H1 (cell line): Measurements from ENCODE around the gene ADAM30. TPM values are rescaled to one million over a fixed set of nuclear protein-coding genes. Genes with fewer than 3 reads are reported as not detected.

Source experiments
- CTCF ChIA-PET: fragments of 300-600 bp; sonication (Branson Sonifier 250); formaldehyde crosslinking; loops from one replicate; lab custom pipeline; 2021; ENCODE audit not compliant: partially characterized antibody; lab: Charles Lee
- POLR2A ChIA-PET: fragments of 300-600 bp; sonication (Branson Sonifier 250); formaldehyde crosslinking; loops from one replicate; lab custom pipeline; 2021; ENCODE audit warnings: inconsistent platforms; ENCODE audit not compliant: partially characterized antibody; lab: Charles Lee
- DNase-seq, 2 experiments: peaks; one replicate each; pipeline versions ENCODE4 v3.0.0 to v3.0.0-alpha.2; 2010 to 2022; ENCODE audit warnings: low spot score in 2 of 2, low read depth in 1 of 2, mixed read lengths in 1 of 2
- FAIRE-seq: peaks from 2 replicates; lab custom pipeline; 2011; peaks lifted over from hg19 to GRCh38; lab: Jason Lieb, UNC
- H2AFZ ChIP-seq: 2 replicates; pipeline ENCODE4 v1.8.1; 2012; ENCODE audit warnings: low read length, inconsistent platforms
- H2AK5ac ChIP-seq: 2 replicates; pipeline ENCODE4 v1.6.1; 2013; ENCODE audit warnings: low read depth, low read length
- H2BK120ac ChIP-seq: replicated peaks from 2 replicates; pipeline ENCODE3; 2013; ENCODE audit warnings: low read depth, low read length, inconsistent platforms
- H2BK12ac ChIP-seq: 2 replicates; pipeline ENCODE4 v1.6.1; 2013; ENCODE audit warnings: low read depth, low read length
- H2BK15ac ChIP-seq: 2 replicates; pipeline ENCODE4 v1.6.1; 2013; ENCODE audit warnings: low read length
- H2BK20ac ChIP-seq: 2 replicates; pipeline ENCODE4 v1.6.1; 2013; ENCODE audit warnings: low read length
- H2BK5ac ChIP-seq: 2 replicates; pipeline ENCODE4 v1.6.1; 2013; ENCODE audit warnings: low read depth, low read length
- H3K14ac ChIP-seq: 2 replicates; pipeline ENCODE4 v1.6.1; 2013; ENCODE audit warnings: inconsistent platforms; ENCODE audit not compliant: insufficient read length
- H3K18ac ChIP-seq: 2 replicates; pipeline ENCODE4 v1.6.1; 2013; ENCODE audit warnings: low read length; ENCODE audit errors: extremely low read depth
- H3K23ac ChIP-seq: 2 replicates; pipeline ENCODE4 v1.6.1; 2013; ENCODE audit warnings: inconsistent platforms; ENCODE audit not compliant: insufficient read length
- H3K23me2 ChIP-seq: 2 replicates; pipeline ENCODE4 v1.6.1; 2013; ENCODE audit warnings: low read depth, low read length
- H3K27ac ChIP-seq: 2 replicates; pipeline ENCODE4 v1.6.1; 2011; ENCODE audit warnings: low read depth, low read length, inconsistent platforms
- H3K27me3 ChIP-seq, 4 experiments: replicated peaks in 1 of 4; 1 replicate in 1 of 4; 2 replicates in 3 of 4; pipeline versions ENCODE4 v1.6.1 to v1.8.1; 2011 to 2013; ENCODE audit warnings: low read length in 3 of 4, mild to moderate bottlenecking in 3 of 4, inconsistent platforms in 2 of 4, mixed read lengths in 2 of 4, moderate library complexity in 1 of 4; ENCODE audit not compliant: control insufficient read depth in 3 of 4, insufficient read depth in 3 of 4; ENCODE audit errors: extremely low read depth in 1 of 4
- H3K36me3 ChIP-seq, 4 experiments: 2 replicates each; pipeline versions ENCODE4 v1.6.1 to v1.8.1; 2011 to 2013; ENCODE audit warnings: mild to moderate bottlenecking in 4 of 4, low read length in 3 of 4, moderate library complexity in 2 of 4, control low read depth in 1 of 4, inconsistent platforms in 1 of 4; ENCODE audit not compliant: insufficient read depth in 4 of 4, control insufficient read depth in 2 of 4
- H3K4ac ChIP-seq: replicated peaks from 2 replicates; pipeline ENCODE3; 2013; ENCODE audit warnings: low read length, low read depth, mixed read lengths, inconsistent platforms; ENCODE audit not compliant: insufficient read length
- H3K4me1 ChIP-seq, 4 experiments: replicated peaks in 1 of 4; 1 replicate in 1 of 4; 2 replicates in 3 of 4; pipeline versions ENCODE4 v1.6.1 to v1.8.1; 2011 to 2013; ENCODE audit warnings: low read length in 3 of 4, inconsistent platforms in 2 of 4, mixed read lengths in 1 of 4; ENCODE audit not compliant: insufficient read depth in 4 of 4, control insufficient read depth in 3 of 4
- H3K4me2 ChIP-seq, 2 experiments: 2 replicates each; pipeline versions ENCODE4 v1.6.1 to v1.8.1; 2011 to 2013; ENCODE audit warnings: low read depth in 2 of 2, low read length in 2 of 2, control low read depth in 1 of 2, inconsistent platforms in 1 of 2, mild to moderate bottlenecking in 1 of 2; ENCODE audit not compliant: insufficient read depth in 1 of 2
- H3K4me3 ChIP-seq, 4 experiments: fragments of 200-600, 300-600 bp in 1 of 4; sonication (generic), shearing (Covaris generic), sonication (Bioruptor Twin) in 1 of 4; 2 replicates each; pipeline versions ENCODE4 v1.5.1 to v1.8.1; 2011 to 2016; ENCODE audit warnings: low read length in 4 of 4, low read depth in 3 of 4, control low read depth in 2 of 4, inconsistent platforms in 2 of 4, mild to moderate bottlenecking in 2 of 4, mixed read lengths in 1 of 4, moderate library complexity in 1 of 4; ENCODE audit not compliant: insufficient read depth in 2 of 4; ENCODE audit errors: extremely low read depth in 1 of 4
- H3K56ac ChIP-seq: replicated peaks from 2 replicates; pipeline ENCODE3; 2013; ENCODE audit warnings: low read depth, mild to moderate bottlenecking, mixed read lengths, low read length, inconsistent platforms; ENCODE audit not compliant: insufficient read length
- H3K79me1 ChIP-seq: 2 replicates; pipeline ENCODE4 v1.6.1; 2013; ENCODE audit warnings: low read depth, low read length, control low read depth
- H3K79me2 ChIP-seq, 2 experiments: 2 replicates each; pipeline versions ENCODE4 v1.6.1 to v1.8.1; 2012 to 2013; ENCODE audit warnings: low read length in 2 of 2, mild to moderate bottlenecking in 2 of 2, inconsistent platforms in 1 of 2; ENCODE audit not compliant: insufficient read depth in 2 of 2, control insufficient read depth in 1 of 2
- H3K9ac ChIP-seq, 4 experiments: replicated peaks in 1 of 4; 1 replicate in 1 of 4; 2 replicates in 3 of 4; pipeline versions ENCODE4 v1.6.1 to v1.8.1; 2011 to 2013; ENCODE audit warnings: low read depth in 3 of 4, low read length in 3 of 4, control low read depth in 2 of 4, mild to moderate bottlenecking in 2 of 4, moderate library complexity in 2 of 4, inconsistent platforms in 1 of 4; ENCODE audit errors: extremely low read depth in 1 of 4
- H3K9me3 ChIP-seq, 2 experiments: 2 replicates each; pipeline versions ENCODE4 v1.6.1 to v1.8.1; 2012 to 2013; ENCODE audit warnings: mild to moderate bottlenecking in 2 of 2, moderate library complexity in 2 of 2, control low read depth in 1 of 2, inconsistent platforms in 1 of 2, low read depth in 1 of 2, low read length in 1 of 2, mixed read lengths in 1 of 2; ENCODE audit not compliant: insufficient read depth in 2 of 2
- H4K20me1 ChIP-seq, 2 experiments: replicated peaks in 1 of 2; 2 replicates each; pipeline versions ENCODE3 to v1.8.1; 2011 to 2013; ENCODE audit warnings: inconsistent platforms in 2 of 2, low read length in 2 of 2, mild to moderate bottlenecking in 1 of 2; ENCODE audit not compliant: insufficient read depth in 2 of 2, control insufficient read depth in 1 of 2
- H4K5ac ChIP-seq: 2 replicates; pipeline ENCODE4 v1.6.1; 2013; ENCODE audit warnings: low read length, low read depth, mixed read lengths, inconsistent platforms; ENCODE audit not compliant: insufficient read length
- H4K8ac ChIP-seq: 2 replicates; pipeline ENCODE4 v1.8.0; 2013; ENCODE audit warnings: mild to moderate bottlenecking, moderate library complexity, low read length, inconsistent platforms; ENCODE audit not compliant: insufficient read depth; ENCODE audit errors: extremely low read depth
- H4K91ac ChIP-seq: replicated peaks from 2 replicates; pipeline ENCODE3; 2013; ENCODE audit warnings: low read length, mixed read lengths, inconsistent platforms; ENCODE audit not compliant: insufficient read length
- CBX8 ChIP-seq: fragments of 300-800, 300-1000 bp; sonication (generic); IDR thresholded peaks from 2 replicates; pipeline ENCODE4 v1.7.1; 2016; ENCODE audit warnings: low read depth, low read length, borderline replicate concordance
- EP300 ChIP-seq, 2 experiments: IDR thresholded peaks; 1 replicate in 1 of 2; 2 replicates in 1 of 2; pipeline ENCODE4 v1.6.1; 2011 to 2012; ENCODE audit warnings: low read depth in 2 of 2, low read length in 2 of 2, mild to moderate bottlenecking in 2 of 2, borderline replicate concordance in 1 of 2, inconsistent platforms in 1 of 2, moderate library complexity in 1 of 2
- FOSL1 ChIP-seq: IDR thresholded peaks from 2 replicates; pipeline ENCODE4 v1.6.1; 2011; ENCODE audit warnings: mild to moderate bottlenecking, low read depth, low read length, moderate library complexity; ENCODE audit not compliant: insufficient read depth
- NANOG ChIP-seq: IDR thresholded peaks from 2 replicates; pipeline ENCODE4 v1.6.1; 2011; ENCODE audit warnings: low read length, low read depth, mild to moderate bottlenecking, inconsistent platforms; ENCODE audit not compliant: insufficient read depth, poor library complexity, severe bottlenecking
- RAD21 ChIP-seq, 2 experiments: IDR thresholded peaks in 1 of 2; conservative IDR thresholded peaks in 1 of 2; 2 replicates each; pipeline ENCODE4 v1.6.1; 2011; ENCODE audit warnings: low read depth in 2 of 2, low read length in 2 of 2, improper control_type of control experiment in 1 of 2, inconsistent platforms in 1 of 2, mild to moderate bottlenecking in 1 of 2, moderate library complexity in 1 of 2
- SP2 ChIP-seq: IDR thresholded peaks from 2 replicates; pipeline ENCODE4 v1.6.1; 2012; ENCODE audit warnings: mild to moderate bottlenecking, low read length, inconsistent platforms
- SUZ12 ChIP-seq: fragments of 200-600 bp; sonication (generic); IDR thresholded peaks from 2 replicates; pipeline ENCODE4 v1.6.1; 2012; ENCODE audit warnings: mild to moderate bottlenecking, inconsistent platforms, low read length, moderate library complexity, mixed read lengths
- TAF7 ChIP-seq: optimal IDR thresholded peaks from 2 replicates; pipeline ENCODE3; 2011; ENCODE audit warnings: low read depth, mild to moderate bottlenecking, inconsistent platforms, low read length, moderate library complexity, borderline replicate concordance
- TBP ChIP-seq: IDR thresholded peaks from 2 replicates; pipeline ENCODE4 v1.6.1; 2011; ENCODE audit warnings: low read depth, low read length, improper control_type of control experiment
- TEAD4 ChIP-seq: IDR thresholded peaks from 2 replicates; pipeline ENCODE4 v1.6.1; 2012; ENCODE audit warnings: low read depth, low read length, inconsistent platforms, mixed read lengths
- YY1 ChIP-seq: IDR thresholded peaks from 2 replicates; pipeline ENCODE4 v1.6.1; 2011; ENCODE audit warnings: low read depth, mild to moderate bottlenecking, low read length
- WGBS, 2 experiments: shearing (Covaris generic) in 1 of 2; methylation state at CpG; one replicate each; pipeline versions ENCODE4 v1.1.6 to v1.1.7; 2013 to 2015; ENCODE audit warnings: low lambda C conversion rate in 2 of 2, mixed read lengths in 2 of 2, inconsistent platforms in 1 of 2, low coverage in 1 of 2, missing lambda C conversion rate in 1 of 2; ENCODE audit not compliant: insufficient replicate concordance in 2 of 2, insufficient coverage in 1 of 2, insufficient read length in 1 of 2; ENCODE audit errors: extremely low coverage in 1 of 2, missing lambda C conversion rate in 1 of 2; 5-methylcytosine and 5-hydroxymethylcytosine counted together
- polyA plus RNA-seq, 7 experiments: library from polyadenylated mRNA; depleted of rRNA in 3 of 7; stranded (reverse) in 5 of 7; unstranded in 2 of 7; fragments of >200 nt in 5 of 7; fragments of 200-250 nt in 2 of 7; gene quantifications; 1 replicate in 5 of 7; 2 replicates in 1 of 7; 4 replicates in 1 of 7; pipeline versions ENCODE4 v1.2.1 to v1.2.3, GENCODE V29; 2011 to 2013; ENCODE audit warnings: missing spikeins in 2 of 7, mixed read lengths in 2 of 7
- total RNA-seq: library from RNA; stranded (reverse); fragmentation: NEBNext Ultra II Directional; extraction: Animal tissue kit (Norgen Biotek cat#: 25700); gene quantifications from 2 replicates; pipeline ENCODE4 v1.2.1, GENCODE V29; 2021

ADAM30 gene
- total and polyA plus RNA-seq, 2 of the 8 experiments (the other 6 are each of a cell fraction or from before 2014, with no cell fraction given) = not detected

DNA sequence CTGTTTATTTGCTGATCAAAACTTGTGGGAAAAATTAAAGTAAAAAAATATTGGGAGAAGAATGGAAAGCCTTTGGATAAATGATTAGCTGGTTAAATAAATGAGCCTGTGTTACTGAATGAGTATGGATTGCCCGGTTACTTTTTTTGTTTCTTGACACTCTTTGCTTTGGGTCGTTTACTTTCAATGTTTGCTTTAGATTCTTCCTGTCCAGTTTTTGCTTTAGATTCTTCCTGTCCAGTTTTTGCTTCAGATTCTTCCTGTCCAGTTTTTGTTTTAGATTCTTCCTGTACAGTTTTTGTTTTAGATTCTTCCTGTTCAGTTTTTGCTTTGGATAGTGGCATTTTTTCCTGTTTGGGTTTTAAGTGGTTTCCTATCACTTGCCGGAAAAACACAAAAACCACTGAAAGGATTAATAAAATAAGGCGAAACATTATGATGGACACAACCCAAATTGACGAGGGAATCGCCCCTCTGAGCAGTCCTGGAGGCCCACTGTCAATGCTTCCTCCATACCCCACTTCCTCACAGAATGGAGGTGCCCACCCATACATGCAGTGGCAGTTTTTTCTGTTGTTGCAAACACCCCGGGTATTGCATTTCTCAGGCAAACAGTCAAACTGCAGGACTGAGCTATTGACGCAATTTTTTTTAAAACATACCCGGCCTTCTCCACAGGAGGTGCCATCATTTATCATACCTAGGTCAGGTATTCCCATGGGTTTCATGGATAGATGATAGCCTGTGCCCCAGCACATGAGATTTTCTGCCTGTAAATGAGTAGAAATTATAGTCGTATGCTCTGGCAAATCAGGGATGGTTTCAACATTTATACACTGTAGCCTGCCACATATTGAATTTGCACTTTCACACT, 2.3 kb downstream of the ADAM30 start:
- Histone ChIP-seq H3K18ac (no peak overlapping the region), H4K20me1 (no peaks in the 10 kb centered on the region), H3K79me1 (no peaks in the 10 kb centered on the region), H3K9ac (no peak overlapping the region), H4K8ac (no peak overlapping the region), H3K9me3 (no peaks in the 10 kb centered on the region), H3K27me3 (peaks cover 0 to 8% (median 7%) of the 10 kb centered on the region in 4 experiments; a peak in 6 of 7 replicates), H4K91ac (no peak overlapping the region), H2AK5ac (no peak overlapping the region), H3K4me3 (no peak overlapping the region), H2BK5ac (no peak overlapping the region), H4K5ac (no peak overlapping the region), H3K56ac (no peak overlapping the region), H3K27ac (no peak overlapping the region), H2BK120ac (no peak overlapping the region), H3K4me2 (no peak overlapping the region), H3K4ac (no peak overlapping the region), H3K23ac (no peak overlapping the region), H2BK20ac (no peak overlapping the region), H2AFZ (no peak overlapping the region), H3K79me2 (no peaks in the 10 kb centered on the region), H3K4me1 (no peaks in the 10 kb centered on the region), H3K14ac (no peak overlapping the region), H3K36me3 (no peaks in the 10 kb centered on the region), H2BK12ac (no peak overlapping the region), H2BK15ac (no peak overlapping the region), H3K23me2 (no peaks in the 10 kb centered on the region)
- POLR2A ChIA-PET = no interaction called here
- 87% methylated on average over 10 of the region's 10 CpGs; no CpG with 5 or more reads in 1 of the 2 experiments for WGBS, 2 experiments
- DNase-seq (no peak), FAIRE-seq (no peak)
- TF ChIP-seq RAD21 (IDR thresholded peaks at IDR 0.05 in 1 of 2, conservative IDR thresholded peaks at IDR 0.05 in 1 of 2; ENCODE audit: low read depth in 2 of 2, low read length in 2 of 2) (no peak), TBP (no peak), CBX8 (no peak), NANOG (no peak), TAF7 (no peak), EP300 (IDR thresholded peaks at IDR 0.05; ENCODE audit: borderline replicate concordance in 1 of 2, low read depth in 2 of 2, low read length in 2 of 2) (no peak), TEAD4 (no peak), SUZ12 (no peak), SP2 (no peak), FOSL1 (no peak), YY1 (no peak)
- CTCF ChIA-PET = interaction anchor here (1.1 to 1.5 kb wide), 2 partner anchors 13 to 16 kb away, joined by 3 to 4 read pairs; no protein-coding TSS in a partner anchor
